Activated CD8-positive, alpha-beta memory T cell treated with anti-CD3 and anti-CD28 coated beads, Interleukin-2, amount 50 U/mL, for 1 hour (primary cell): ENCODE measurements around the gene C10orf90.

Experiments used
- DNase-seq: peaks from one replicate; pipeline ENCODE4 v3.0.0-alpha.2; 2020; ENCODE audit errors: extremely low read depth

The C10orf90 gene

GRCh38 chr10:126549344-126549743, 121.1 kb downstream of the C10orf90 start:
- no peak for DNase-seq

- no peak for DNase-seq
Measured at GRCh38 chr10:126544565-126544964, 125.9 kb downstream of the C10orf90 start.

GRCh38 chr10:126538439-126539135, 131.9 kb downstream of the C10orf90 start:
- no peak for DNase-seq

GRCh38 chr10:126536656-126537055, 133.8 kb downstream of the C10orf90 start:
- DNase-seq = no peak

- no peak for DNase-seq
Measured at GRCh38 chr10:126536148-126536547, 134.3 kb downstream of the C10orf90 start.

- no peak for DNase-seq
Measured at GRCh38 chr10:126533644-126534043, 136.8 kb downstream of the C10orf90 start.

GRCh38 chr10:126528315-126528835, 142.1 kb downstream of the C10orf90 start:
- no peak for DNase-seq

GRCh38 chr10:126527645-126528314, 142.7 kb downstream of the C10orf90 start:
- no peak for DNase-seq

GRCh38 chr10:126525326-126525725, 145.2 kb downstream of the C10orf90 start:
- DNase-seq = no peak

GRCh38 chr10:126524526-126524925, 146.0 kb downstream of the C10orf90 start:
- no peak for DNase-seq

GRCh38 chr10:126523071-126523470, 147.4 kb downstream of the C10orf90 start:
- DNase-seq = no peak

GRCh38 chr10:126521399-126521798, 149.1 kb downstream of the C10orf90 start:
- DNase-seq = no peak

GRCh38 chr10:126520751-126521317, 149.7 kb downstream of the C10orf90 start:
- no peak for DNase-seq

GRCh38 chr10:126519992-126520391, 150.5 kb downstream of the C10orf90 start:
- DNase-seq = no peak

- no peak for DNase-seq
Measured at GRCh38 chr10:126519185-126519584, 151.3 kb downstream of the C10orf90 start.

- no peak for DNase-seq
Measured at GRCh38 chr10:126518218-126519080, 152.0 kb downstream of the C10orf90 start.

- DNase-seq = no peak
Measured at GRCh38 chr10:126516515-126516914, 154.0 kb downstream of the C10orf90 start.

- DNase-seq = no peak
Measured at GRCh38 chr10:126511917-126512479, 158.5 kb downstream of the C10orf90 start.

- DNase-seq = no peak
Measured at GRCh38 chr10:126509182-126509581, 161.3 kb downstream of the C10orf90 start.

GRCh38 chr10:126508535-126509040, 161.9 kb downstream of the C10orf90 start:
- DNase-seq = no peak

GRCh38 chr10:126504761-126505112, 165.8 kb downstream of the C10orf90 start:
- DNase-seq = no peak
